HG03025 (cell line): Measurements from ENCODE around the gene TAS2R1.

Experiments used
- ATAC-seq: cut with Tn5 transposase; IDR thresholded peaks from one replicate; pipeline ENCODE4 v1.9.1; 2021; ENCODE audit warnings: mild to moderate bottlenecking, moderate library complexity; ENCODE audit not compliant: unreplicated experiment, low FRiP score

Gene TAS2R1

GRCh38 chr5:9630251-9630650 is at the start of gene TAS2R1:
TSS of gene TAS2R1 (minus strand) at chr5:9630351. CDS start at chr5:9630032, 319 bp downstream.
- ATAC-seq, result no peak

GRCh38 chr5:9670371-9670770 is 40.2 kb upstream of the TAS2R1 start:
- ATAC-seq, result no peak

- ATAC-seq, result no peak
These were observed 37.8 kb upstream of the TAS2R1 start for GRCh38 chr5:9667906-9668305.

- no peak for ATAC-seq
These were observed 33.7 kb upstream of the TAS2R1 start for GRCh38 chr5:9663891-9664290.

GRCh38 chr5:9661316-9662015 is 31.3 kb upstream of the TAS2R1 start:
- ATAC-seq, result no peak

- no peak for ATAC-seq
These were observed 28.6 kb upstream of the TAS2R1 start for GRCh38 chr5:9658706-9659105.

GRCh38 chr5:9657819-9658218 is 27.7 kb upstream of the TAS2R1 start:
- ATAC-seq, result no peak

GRCh38 chr5:9655641-9656040 is 25.5 kb upstream of the TAS2R1 start:
- no peak for ATAC-seq

- no peak for ATAC-seq
These were observed 24.7 kb upstream of the TAS2R1 start for GRCh38 chr5:9654886-9655285.

GRCh38 chr5:9653811-9654210 is 23.7 kb upstream of the TAS2R1 start:
- ATAC-seq, result peak; percentile 84

- ATAC-seq, result no peak
These were observed 22.9 kb upstream of the TAS2R1 start for GRCh38 chr5:9653061-9653460.

GRCh38 chr5:9652295-9652694 is 22.1 kb upstream of the TAS2R1 start:
- ATAC-seq, result no peak

- ATAC-seq, result no peak
These were observed 16.7 kb upstream of the TAS2R1 start for GRCh38 chr5:9646843-9647242.

GRCh38 chr5:9644630-9645029 is 14.5 kb upstream of the TAS2R1 start:
- ATAC-seq, result no peak

GRCh38 chr5:9642621-9643020 is 12.5 kb upstream of the TAS2R1 start:
- no peak for ATAC-seq

GRCh38 chr5:9641806-9642355 is 11.7 kb upstream of the TAS2R1 start:
- no peak for ATAC-seq

- ATAC-seq, result no peak
These were observed 2.3 kb upstream of the TAS2R1 start for GRCh38 chr5:9632495-9632894.

GRCh38 chr5:9627541-9627940 is 2.6 kb downstream of the TAS2R1 start:
- ATAC-seq, result no peak

- no peak for ATAC-seq
These were observed 3.2 kb downstream of the TAS2R1 start for GRCh38 chr5:9626955-9627354.

- no peak for ATAC-seq
These were observed 4.4 kb downstream of the TAS2R1 start for GRCh38 chr5:9625731-9626130.

GRCh38 chr5:9625286-9625685 is 4.9 kb downstream of the TAS2R1 start:
- ATAC-seq, result no peak

- no peak for ATAC-seq
These were observed 5.8 kb downstream of the TAS2R1 start for GRCh38 chr5:9624196-9624947.
